ENCODE data around the gene PRKCE.

PRKCE gene

DNA sequence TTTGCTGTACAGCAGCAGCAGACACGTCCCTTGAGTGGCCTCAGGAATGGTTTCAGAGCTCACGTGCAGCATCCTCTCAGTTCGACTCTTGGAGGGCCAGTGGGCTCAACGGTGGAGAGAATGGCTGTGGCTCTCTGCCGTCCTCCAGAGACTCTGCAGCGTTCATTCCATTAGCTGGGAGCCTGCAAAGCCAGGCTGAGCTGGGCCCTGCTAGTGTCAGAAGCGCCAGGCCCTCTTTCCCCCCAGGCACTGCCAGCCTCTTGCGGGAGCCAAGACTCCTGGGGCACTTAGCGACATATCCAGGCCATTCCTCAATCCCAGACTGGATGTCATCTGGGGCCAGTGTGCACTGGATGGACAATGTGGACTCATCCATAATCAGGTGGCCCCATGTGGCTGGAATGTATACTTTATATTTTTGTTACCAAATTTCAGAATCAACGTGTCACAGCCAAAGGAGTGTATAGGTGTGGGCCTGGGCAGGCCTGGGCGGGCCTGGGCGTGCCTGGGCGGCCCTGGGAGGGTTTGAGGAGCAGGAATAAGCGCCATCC, 520.6 kb downstream of the PRKCE start:
- DNase-seq (ENCODE audit: low read depth): no peak

DNA sequence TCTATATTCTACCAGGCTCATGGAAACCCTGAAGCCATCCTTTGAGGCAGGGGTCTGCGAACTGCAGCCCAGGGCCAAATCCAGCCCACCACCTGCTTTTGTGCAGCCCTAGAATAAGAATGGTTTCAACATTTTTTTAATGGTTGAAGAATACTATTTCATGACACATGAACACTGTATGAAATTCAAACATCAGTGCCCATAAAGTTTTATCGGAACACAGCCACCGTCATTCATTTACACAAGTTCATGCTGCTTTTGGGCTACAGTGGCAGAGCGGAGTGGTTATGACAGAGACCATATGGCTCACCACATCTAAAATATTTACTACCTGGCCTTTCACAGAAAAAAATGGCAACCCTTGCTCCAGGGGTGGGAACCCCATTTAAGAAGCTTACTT, 521.6 kb downstream of the PRKCE start:
- DNase-seq (ENCODE audit: low read depth): no peak

DNA sequence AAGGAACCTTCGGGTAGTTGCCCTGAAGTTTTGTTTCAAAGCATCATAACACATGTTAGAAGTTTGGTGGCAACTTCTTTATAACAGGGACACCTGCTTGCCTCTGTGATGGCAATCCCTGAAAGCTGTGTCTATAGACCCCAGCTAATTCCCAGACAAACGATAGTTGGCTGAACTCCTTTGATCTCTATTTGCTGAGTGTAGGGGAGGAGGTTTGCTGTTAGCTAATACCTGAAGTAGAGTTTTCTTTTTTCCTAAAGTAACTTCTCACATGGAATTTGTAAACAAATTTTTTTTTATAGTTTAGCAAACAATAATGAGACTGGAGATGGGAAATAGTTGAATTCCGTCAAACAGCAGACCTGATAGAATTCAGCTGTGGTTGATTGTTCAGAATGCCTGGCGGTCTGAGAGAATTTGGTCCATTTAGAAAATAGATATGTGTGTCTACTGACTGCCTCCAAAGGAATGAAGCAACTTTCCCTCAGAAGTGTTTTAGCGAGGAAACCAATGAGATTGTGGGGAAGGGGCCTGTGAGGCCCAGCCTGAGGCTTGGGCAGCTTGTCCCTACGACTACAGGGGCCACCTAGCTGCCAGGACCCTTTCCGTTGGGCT, 522.3 kb downstream of the PRKCE start:
- no peak for DNase-seq (ENCODE audit: low read depth)

DNA sequence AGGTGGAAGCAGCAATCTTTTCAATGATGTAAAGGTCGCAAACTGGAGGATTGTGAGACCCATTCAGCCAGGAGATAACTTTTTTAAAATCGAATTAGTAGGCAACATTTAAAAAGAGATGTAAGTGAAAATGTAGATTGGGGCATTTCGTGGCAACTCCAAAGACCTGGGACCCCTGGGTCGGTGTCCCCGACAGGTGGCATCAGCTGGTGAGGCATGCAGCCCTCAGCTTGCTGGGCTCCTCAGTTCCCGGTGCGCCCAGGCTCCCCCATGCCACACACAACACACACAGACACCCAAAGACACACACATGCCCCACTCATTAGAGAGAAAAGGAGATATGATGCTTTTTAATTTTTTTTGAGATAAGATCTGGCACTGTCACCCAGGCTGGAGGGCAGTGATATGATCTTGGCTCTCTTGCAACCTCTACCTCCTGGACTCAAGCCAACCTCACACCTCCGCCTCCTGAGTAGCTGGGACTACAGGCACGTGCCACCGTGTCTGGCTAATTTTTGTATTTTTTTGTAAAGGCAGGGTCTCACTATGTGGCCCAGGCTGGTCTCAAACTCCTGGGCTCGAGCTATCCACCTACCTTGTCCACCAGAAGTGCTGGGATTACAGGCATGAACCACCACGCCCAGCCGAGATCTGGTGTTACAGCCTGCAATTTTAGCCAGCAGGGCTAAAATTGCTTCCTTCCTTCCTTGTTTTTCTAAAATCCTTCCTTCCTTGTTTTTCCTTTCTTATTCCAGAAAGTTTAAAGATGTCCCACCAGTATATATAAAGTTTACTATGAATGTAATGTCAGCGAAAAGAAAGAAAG, 523.1 kb downstream of the PRKCE start:
- DNase-seq (ENCODE audit: low read depth): no peak

DNA sequence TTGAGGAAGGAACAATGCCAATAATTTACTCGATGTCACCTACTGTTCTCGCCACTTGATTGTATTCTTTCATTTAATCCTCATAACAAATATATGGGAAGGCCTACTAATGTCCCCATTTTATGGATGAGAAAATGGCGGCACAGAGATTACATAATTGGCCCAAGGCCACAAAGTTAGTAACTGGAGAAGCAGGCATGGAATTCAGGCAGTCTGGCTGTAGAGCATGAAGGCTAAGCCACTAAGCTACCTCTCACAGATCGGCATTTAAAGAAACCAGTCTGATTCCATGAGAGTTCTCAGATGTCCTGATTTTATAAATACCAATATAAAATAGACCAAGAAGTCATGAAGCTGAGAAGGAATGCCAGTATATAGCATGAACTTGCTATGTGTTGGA, 523.9 kb downstream of the PRKCE start:
- no peak for DNase-seq (ENCODE audit: low read depth)

DNA sequence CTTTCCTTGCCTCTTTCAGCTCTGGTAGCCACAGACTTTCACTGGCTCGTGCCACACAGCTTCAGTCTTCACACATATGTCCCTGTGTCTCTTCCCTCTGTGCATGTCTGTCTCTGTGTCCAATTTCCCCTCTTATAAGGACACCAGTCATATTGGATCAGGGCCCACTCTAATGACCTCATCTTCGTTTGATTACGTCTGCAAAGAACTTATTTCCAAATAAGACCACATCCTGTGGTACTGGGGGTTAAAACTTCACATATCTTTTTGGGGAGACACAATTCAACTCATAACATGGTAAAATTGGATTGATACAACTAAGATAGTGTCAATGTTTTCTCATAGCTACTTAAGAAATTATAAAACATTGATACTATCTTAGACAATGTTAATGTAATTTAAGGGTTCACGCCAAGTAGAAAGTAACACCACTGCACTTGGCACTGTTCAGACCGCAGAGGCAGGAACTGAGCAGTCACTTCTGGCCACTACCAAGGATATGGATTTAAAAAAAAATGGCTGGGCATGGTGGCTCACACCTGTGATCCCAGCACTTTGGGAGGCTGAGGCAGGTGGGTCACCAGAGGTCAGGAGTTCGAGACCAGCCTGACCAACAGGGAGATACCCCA, 526.1 kb downstream of the PRKCE start:
- DNase-seq (ENCODE audit: low read depth): no peak

DNA sequence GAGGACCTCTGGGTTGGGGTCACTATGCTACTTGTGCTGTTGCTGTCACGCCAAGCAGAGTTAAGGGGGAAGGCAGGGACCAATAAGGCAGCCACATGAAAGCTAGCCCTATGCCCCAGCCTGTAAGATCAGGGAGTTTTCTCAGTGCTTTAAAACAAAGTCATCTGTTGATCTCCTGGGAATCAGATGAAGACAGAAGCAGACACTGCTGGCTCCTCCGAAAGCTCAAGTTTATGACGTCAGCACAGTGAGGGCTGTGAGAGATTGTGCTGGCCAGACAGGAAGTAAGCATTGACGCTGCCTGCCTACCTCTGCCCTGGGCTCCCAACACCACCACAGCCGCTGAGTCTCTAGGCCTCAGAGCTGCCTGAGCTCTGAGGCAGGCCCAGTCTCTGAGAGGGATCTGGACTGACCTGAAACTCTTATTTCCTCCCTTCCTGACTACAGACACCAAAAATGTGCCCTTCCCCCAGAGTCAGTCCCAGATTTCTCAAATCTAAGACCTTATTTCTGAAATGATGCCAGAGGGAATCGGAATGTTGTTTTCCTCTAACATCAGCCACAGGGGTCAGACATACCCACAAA, 527.7 kb downstream of the PRKCE start:
- DNase-seq (ENCODE audit: low read depth): no peak

DNA sequence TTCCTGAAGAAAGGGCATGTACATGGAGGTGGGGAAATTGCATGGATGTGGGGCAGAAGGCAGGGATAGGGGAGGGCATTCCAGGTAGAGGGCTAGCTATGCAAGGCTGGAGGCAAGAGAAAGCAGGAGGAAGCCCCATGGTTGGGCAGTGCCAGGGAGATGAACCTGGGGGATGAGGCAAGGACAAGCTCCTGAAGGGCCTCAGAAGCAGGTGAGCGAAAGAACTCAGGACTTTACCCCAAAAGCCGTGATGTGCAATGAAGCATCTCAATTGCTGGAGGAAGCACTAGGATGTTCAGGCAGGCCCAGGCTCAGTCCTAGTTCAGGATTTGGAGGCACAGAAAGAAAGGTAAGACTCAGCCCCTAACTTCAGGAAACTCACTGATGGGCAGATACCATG, 528.7 kb downstream of the PRKCE start:
- no peak for DNase-seq (ENCODE audit: low read depth)

DNA sequence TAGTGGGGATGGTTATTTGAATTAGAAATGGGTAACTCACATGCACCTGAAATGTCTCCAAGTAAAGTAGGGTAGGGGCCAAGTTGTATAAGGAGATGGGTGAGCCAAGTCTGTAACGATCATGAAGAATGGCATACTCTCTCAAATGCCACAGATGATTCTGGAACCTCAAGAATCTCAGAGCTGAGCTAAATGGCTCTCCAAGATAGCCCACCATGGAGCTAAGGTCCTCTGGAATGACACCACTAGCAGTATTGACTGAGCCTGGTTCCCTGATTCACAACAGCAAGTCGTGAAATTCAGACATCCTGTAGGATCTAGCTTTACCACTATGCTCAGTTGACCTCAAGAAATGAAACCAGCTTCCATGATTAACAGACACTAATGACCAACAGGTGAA, 529.8 kb downstream of the PRKCE start:
- DNase-seq (ENCODE audit: low read depth): no peak

DNA sequence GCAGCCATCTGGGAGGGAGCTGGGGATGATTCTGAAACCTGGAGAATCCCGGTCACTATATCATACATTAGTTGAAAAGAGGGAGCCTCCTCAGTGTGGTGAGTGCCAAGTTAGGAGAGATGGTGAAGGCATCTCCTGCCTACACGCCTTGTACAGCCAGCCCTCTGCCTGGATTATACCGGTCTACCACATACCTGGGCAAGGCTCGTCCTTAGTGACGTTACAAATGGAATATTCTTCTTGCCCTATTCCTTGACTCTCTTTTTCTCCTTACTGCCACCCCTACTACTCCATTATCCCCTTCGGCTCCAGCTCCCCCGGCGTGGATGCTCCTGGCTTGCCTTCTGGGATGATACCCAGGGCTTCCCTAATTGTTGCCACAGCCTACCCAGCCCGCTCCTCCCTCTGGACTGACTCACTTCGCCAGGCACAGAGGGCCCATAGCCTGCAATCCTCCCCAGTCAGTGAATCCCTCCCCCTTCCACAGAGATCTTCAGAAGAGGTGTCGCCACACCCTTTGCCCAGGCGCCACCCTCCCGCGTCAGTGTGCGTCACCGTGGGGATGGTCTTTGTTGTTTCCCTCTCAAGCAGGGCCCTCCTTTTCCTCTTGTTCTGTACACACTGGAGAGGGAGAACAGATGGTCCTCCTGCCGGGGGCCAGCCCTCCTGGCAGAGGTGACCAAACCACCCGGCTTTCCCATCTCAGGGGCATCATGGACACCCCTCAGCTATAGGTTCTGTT, 530.5 kb downstream of the PRKCE start:
- no peak for DNase-seq (ENCODE audit: low read depth)

DNA sequence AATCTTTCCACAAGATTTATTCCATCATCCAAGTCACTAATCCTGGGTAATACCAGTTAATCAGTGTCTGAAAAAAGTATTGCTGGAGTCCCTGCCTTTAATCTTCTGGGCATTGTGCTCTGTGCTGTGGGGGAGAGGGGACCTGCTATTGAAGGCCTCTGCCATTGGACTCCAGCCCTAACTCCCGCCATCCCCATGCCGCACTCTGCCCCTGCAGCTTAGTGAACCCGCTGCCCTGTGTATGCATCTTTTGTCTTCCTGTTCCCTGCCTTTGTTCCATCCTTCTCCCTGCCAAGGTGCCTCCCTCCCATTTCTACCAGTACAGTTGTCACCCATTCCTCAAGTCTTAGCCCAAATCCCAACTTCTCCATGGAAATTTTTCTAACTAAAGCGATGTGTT, 532.0 kb downstream of the PRKCE start:
- no peak for DNase-seq (ENCODE audit: low read depth)

DNA sequence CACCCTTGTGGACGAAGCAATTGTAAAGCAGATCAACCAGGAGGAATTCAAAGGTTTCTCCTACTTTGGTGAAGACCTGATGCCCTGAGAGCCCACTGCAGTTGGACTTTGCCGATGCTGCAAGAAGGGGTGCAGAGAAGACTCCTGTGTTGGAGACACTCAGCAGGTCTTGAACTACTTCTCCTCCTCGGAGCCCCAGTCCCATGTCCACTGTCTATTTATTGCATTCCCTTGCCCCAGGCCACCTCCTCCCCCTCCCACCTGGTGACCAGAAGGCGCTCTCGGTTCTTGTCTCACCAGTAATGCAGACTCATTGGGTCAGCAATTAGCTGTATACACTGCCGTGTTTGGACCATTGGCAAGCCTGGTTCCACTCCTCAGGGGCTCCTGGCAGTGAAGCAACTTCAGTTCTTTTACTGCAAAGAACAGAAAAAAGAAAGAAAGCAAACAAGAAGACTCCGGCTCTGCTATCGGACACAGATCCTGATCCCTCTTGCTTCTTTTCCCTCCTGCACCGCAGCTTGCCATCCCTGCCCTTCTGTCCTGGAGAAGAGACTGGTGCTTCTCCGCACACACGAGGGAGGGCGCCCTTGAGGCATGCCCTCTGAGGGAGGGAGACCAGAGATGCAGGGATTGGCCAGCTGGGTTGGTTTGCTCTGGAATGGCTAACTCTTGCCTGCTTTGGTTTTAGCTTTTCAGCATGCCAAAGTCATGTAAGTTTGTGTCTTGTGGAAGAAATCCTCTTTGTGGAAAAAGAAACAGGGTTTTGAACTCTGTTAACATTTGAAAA, 533.5 kb downstream of the PRKCE start:
- no peak for DNase-seq (ENCODE audit: low read depth)

DNA sequence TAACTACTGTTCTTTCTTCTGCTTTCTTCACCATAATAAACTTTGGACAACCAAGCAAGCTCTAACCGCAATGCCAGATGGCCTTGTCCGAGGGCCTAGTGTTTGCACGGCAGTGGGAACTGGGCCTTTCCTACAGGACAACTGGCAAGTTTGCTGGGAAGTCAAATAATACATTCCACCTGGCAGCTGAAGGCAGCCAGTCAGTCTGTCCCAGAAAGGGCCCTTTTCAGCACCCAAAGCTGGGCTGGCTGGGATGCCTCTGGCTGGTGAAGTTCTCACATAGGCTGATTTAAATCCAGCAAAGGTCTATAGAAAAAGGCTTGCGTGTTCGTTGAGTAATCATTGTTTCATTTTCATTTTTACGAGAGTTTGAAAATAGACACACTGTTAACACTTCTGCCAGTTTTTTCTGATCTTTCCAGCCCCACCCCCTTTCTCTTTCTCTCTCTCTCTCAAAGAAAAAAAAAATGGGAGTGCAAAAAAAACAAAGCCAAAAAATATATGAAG, 535.7 kb downstream of the PRKCE start:
- DNase-seq (ENCODE audit: low read depth): no peak

DNA sequence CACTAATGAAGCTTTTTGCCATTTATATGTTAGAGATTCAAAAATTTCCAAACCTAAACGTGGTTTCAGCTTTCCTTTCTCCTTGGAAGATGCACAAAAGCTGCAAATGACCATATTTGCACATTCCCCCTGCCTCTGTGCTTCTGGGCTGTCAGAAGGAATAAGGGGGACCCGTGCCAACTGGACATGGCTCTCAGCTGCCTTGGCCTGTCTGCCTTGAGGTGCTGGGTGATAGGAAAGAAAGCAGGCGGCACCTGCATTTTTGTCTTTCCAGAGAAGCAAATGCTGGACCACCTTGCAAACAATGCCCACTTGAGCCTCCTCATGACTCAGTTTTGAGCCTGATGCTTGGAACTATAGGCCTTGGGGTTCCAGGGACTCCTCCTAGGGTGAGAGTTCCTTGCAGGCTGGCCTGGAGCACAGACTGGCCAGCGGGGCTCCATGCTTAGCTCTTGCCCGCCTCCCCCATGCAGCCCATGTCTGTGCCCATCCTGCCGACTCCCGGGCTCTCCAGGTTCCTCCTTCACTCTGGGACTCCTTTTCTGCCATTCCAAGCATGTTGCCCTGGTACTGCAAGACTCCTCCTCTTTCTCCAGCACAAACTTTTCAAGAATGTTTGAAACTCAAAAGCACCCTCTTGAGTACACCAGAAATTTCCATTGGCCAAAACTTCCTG, 536.7 kb downstream of the PRKCE start:
- DNase-seq (ENCODE audit: low read depth): no peak

DNA sequence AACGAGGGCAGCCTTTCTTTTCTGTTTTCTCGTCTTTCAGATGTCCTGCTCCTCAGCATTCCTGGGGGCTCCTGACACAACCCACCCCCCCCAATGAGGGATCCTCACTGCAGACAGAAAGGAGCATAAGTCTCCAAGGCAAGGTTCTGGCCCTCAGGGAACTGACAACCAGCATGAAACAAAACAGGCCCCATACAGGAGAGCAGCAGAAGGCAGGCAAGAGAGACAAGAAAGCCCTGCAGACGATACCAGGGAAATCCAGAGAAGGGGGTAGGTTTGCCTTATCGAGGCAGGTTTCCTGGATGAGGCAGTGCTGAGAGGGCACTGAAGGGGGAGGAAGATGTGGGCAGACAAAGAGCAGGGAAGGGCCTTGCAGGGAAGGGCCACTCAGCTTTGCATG, 541.9 kb downstream of the PRKCE start:
- no peak for DNase-seq (ENCODE audit: low read depth)

DNA sequence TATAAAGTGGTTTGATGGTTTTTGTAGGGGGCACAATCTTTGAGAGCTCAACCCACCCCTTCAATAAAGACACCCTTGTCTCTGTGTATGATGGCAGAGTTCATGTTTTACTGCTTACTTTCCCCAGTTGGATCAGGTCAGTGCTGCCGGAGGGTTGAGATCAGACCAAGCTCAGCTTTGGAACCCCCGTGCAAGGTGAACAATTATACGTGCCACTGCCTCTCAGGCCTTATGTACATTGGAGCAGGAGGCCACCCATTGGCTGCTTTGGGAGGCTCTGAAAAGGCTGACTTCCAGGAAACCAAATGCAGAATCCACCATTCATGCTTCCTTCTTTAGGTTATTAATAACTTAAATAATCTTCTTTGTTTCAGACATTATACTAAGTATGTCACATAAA, 542.4 kb downstream of the PRKCE start:
- DNase-seq (ENCODE audit: low read depth): no peak

DNA sequence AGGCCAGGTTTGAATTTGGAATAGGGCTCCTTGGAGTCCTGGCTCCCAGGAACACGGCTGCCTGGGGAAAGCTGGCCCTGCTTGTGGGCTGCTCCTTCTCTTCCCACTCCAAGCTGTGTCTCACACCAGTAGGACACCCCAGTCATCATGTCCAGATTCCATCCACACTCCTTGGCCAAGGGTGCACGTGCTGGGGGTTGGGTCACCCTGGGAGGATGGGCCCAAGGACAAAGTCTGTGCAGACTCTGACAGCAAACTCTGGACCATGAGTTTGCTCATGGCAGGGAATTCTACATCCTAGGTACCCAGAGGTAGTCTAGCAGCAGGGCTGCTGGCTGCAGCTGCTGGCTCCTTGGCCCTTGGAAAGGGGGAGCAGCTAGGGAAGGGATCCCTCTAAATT, 543.4 kb downstream of the PRKCE start:
- DNase-seq (ENCODE audit: low read depth): no peak

DNA sequence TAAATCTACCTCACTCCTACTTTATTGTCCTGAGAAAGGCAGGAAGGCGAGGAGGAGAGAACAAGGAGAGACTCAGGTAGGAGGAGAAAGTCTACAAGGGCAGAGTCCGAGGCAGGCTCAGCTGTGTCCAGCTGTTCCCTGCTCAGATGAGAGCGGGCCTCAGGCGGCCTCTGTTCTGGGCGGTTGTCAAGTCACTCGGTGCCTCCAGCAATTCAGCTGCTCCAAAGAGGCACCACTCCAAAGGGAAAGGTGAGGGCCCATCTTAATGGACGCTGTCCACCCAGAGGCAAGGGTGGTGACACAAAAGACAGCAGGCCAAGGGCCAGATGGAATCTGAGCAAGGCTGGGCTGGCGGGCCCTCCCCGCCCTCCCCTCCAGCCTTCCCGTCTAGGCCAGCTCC, 544.3 kb downstream of the PRKCE start:
- DNase-seq (ENCODE audit: low read depth): no peak

DNA sequence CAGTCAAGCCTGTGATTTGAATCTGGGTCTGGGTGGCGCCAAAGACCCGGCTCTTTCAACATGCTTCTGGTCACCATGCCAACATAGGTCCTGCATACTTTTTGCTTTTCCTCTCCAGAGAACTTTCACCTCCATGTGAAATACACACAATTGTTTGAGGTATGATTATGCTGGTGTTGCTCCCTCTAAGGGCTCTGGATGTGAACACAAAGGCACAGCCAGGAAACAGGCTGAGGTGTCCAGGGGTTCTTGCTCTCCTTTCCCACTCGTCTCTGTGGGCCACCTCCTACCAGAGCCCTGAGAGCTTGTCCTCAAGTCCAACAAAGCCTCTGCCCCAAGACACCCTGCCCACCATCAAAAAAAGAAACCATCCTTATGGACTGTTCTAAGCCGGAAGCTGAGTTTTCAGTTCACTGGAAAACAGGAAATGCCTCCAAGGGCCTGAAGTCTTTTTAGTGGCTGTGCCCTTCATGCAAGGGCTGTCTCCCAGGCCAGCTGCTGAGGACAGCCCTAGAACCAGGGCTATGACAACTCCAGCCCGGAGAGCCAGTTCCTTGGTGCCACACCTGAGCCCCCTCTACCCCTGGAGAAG, 545.5 kb downstream of the PRKCE start:
- no peak for DNase-seq (ENCODE audit: low read depth)

DNA sequence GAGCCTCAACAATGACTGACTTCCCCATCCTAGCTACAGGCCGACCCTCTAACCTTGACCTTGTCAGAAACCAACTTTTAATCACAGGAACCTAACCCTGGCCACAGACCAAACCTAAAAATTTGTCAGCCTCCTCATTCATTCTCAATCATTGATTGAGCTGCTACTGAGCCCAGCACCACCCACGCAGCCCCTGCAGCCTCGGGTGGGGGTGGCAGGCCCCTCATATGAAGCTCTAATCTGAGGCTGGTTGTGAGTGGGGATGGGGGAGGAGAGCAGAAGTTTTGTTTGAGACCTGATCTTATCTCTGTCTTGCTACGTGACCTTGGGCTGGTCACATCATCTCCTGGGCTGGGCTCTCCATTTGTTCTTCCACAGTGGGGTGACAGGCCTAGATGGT, 546.2 kb downstream of the PRKCE start:
- no peak for DNase-seq (ENCODE audit: low read depth)

Measured in stimulated activated CD8-positive, alpha-beta memory T cell treated with anti-CD3 and anti-CD28 coated beads, Interleukin-15, amount 100 ng/mL, for 1 hour (primary cell).